ACC112 (cell line): ENCODE data around the gene ERVK3-1.

Source experiments
- H2AFZ ChIP-seq: fragments of 200-600 bp; sonication (generic); one replicate; pipeline ENCODE4 v1.6.0; 2017; ENCODE audit warnings: antibody characterized with exemption, low read length; ENCODE audit not compliant: unreplicated experiment
- H3K27ac ChIP-seq: fragments of 200-600 bp; sonication (generic); 2 replicates; pipeline ENCODE4 v1.5.1; 2014; ENCODE audit warnings: low read depth, mild to moderate bottlenecking, antibody characterized with exemption, low read length, moderate library complexity
- H3K27me3 ChIP-seq: fragments of 200-600 bp; sonication (generic); 2 replicates; pipeline ENCODE4 v1.6.1; 2014; ENCODE audit warnings: mild to moderate bottlenecking, antibody characterized with exemption, low read length, moderate library complexity, mixed read lengths; ENCODE audit not compliant: insufficient read depth
- H3K36me3 ChIP-seq: fragments of 200-600 bp; sonication (generic); 2 replicates; pipeline ENCODE4 v1.6.1; 2016; ENCODE audit warnings: mild to moderate bottlenecking, antibody characterized with exemption, low read length, moderate library complexity, mixed read lengths; ENCODE audit not compliant: insufficient read depth
- H3K4me1 ChIP-seq: fragments of 200-600 bp; sonication (generic); one replicate; pipeline ENCODE4 v1.6.1; 2016; ENCODE audit warnings: low read length, mixed read lengths; ENCODE audit not compliant: insufficient read depth, unreplicated experiment, control insufficient read depth
- H3K4me3 ChIP-seq: fragments of 200-600 bp; sonication (generic); 2 replicates; pipeline ENCODE4 v1.5.1; 2014; ENCODE audit warnings: mild to moderate bottlenecking, low read depth, low read length
- H3K79me2 ChIP-seq: fragments of 200-600 bp; sonication (generic); one replicate; pipeline ENCODE4 v1.6.0; 2016; ENCODE audit warnings: low read length; ENCODE audit not compliant: control insufficient read depth, unreplicated experiment, insufficient read depth

ERVK3-1 gene

GRCh38 chr19:58277748-58278540 lies 27.2 kb upstream of the ERVK3-1 start:
- Histone ChIP-seq H3K79me2 (peaks cover 42% of the 10 kb centered on the region), H3K27me3 (no peaks in the 10 kb centered on the region), H3K4me1 (no peaks in the 10 kb centered on the region), H3K27ac (peak overlapping the region; percentile 86), H3K4me3 (peak overlapping the region; percentile 96), H3K36me3 (peaks cover 3% of the 10 kb centered on the region), H2AFZ (peak overlapping the region; percentile 89)

- H3K4me1 ChIP-seq = no peaks in the 10 kb centered on the region
- H3K79me2 ChIP-seq = peaks cover 42% of the 10 kb centered on the region
- peaks cover 3% of the 10 kb centered on the region for H3K36me3 ChIP-seq
- H3K4me3 ChIP-seq = peak within 1 kb of the TSS; percentile 96
- no peaks in the 10 kb centered on the region for H3K27me3 ChIP-seq
- peak within 1 kb of the TSS; percentile 89 for H2AFZ ChIP-seq
- H3K27ac ChIP-seq = peak within 1 kb of the TSS; percentile 86
Measured at GRCh38 chr19:58278541-58279041, 26.6 kb upstream of the ERVK3-1 start, which contains the start of gene ZNF8. ZNF8 (plus strand) TSS chr19:58278955; CDS start chr19:58279082, 127 bp downstream.

GRCh38 chr19:58279042-58279924 lies 25.9 kb upstream of the ERVK3-1 start:
- H2AFZ ChIP-seq = peak overlapping the region; percentile 85
- H3K27ac ChIP-seq = peak overlapping the region; percentile 75
- no peaks in the 10 kb centered on the region for H3K4me1 ChIP-seq
- H3K36me3 ChIP-seq = peaks cover 2% of the 10 kb centered on the region
- peak overlapping the region; percentile 96 for H3K4me3 ChIP-seq
- peaks cover 42% of the 10 kb centered on the region for H3K79me2 ChIP-seq
- no peaks in the 10 kb centered on the region for H3K27me3 ChIP-seq

GRCh38 chr19:58279925-58280316 lies 25.3 kb upstream of the ERVK3-1 start:
- Histone ChIP-seq H3K4me1 (no peaks in the 10 kb centered on the region), H3K36me3 (no peaks in the 10 kb centered on the region), H3K79me2 (peaks cover 42% of the 10 kb centered on the region), H2AFZ (no peak overlapping the region), H3K27me3 (no peaks in the 10 kb centered on the region), H3K4me3 (peak overlapping the region; percentile 96), H3K27ac (no peak overlapping the region)

- Histone ChIP-seq H3K4me1 (no peaks in the 10 kb centered on the region), H3K79me2 (peaks cover 26% of the 10 kb centered on the region), H3K4me3 (no peak overlapping the region), H2AFZ (no peak overlapping the region), H3K27me3 (no peaks in the 10 kb centered on the region), H3K27ac (no peak overlapping the region), H3K36me3 (peaks cover 14% of the 10 kb centered on the region)
Measured at GRCh38 chr19:58284199-58284598, 21.0 kb upstream of the ERVK3-1 start.

GRCh38 chr19:58291943-58292342 lies 13.2 kb upstream of the ERVK3-1 start:
- Histone ChIP-seq H3K27me3 (no peaks in the 10 kb centered on the region), H3K79me2 (no peaks in the 10 kb centered on the region), H3K27ac (no peak overlapping the region), H3K4me1 (no peaks in the 10 kb centered on the region), H3K4me3 (no peak overlapping the region), H3K36me3 (peaks cover 63% of the 10 kb centered on the region), H2AFZ (no peak overlapping the region)

- no peak overlapping the region for H2AFZ ChIP-seq
Measured at GRCh38 chr19:58294743-58295374, 10.3 kb upstream of the ERVK3-1 start.

GRCh38 chr19:58296104-58296503 lies 9.1 kb upstream of the ERVK3-1 start:
- no peaks in the 10 kb centered on the region for H3K79me2 ChIP-seq
- H3K36me3 ChIP-seq = peaks cover 51% of the 10 kb centered on the region
- no peaks in the 10 kb centered on the region for H3K27me3 ChIP-seq
- no peak overlapping the region for H3K4me3 ChIP-seq
- H2AFZ ChIP-seq = no peak overlapping the region
- no peak overlapping the region for H3K27ac ChIP-seq
- no peaks in the 10 kb centered on the region for H3K4me1 ChIP-seq

More at GRCh38 chr19:58294743-58295374, 10.3 kb upstream of the ERVK3-1 start:
- Histone ChIP-seq H3K27me3 (no peaks in the 10 kb centered on the region), H3K36me3 (peaks cover 54% of the 10 kb centered on the region), H3K27ac (no peak overlapping the region), H3K4me1 (no peaks in the 10 kb centered on the region), H3K79me2 (no peaks in the 10 kb centered on the region), H3K4me3 (no peak overlapping the region)

GRCh38 chr19:58300620-58301019 lies 4.6 kb upstream of the ERVK3-1 start:
- no peaks in the 10 kb centered on the region for H3K4me1 ChIP-seq
- no peak overlapping the region for H2AFZ ChIP-seq
- no peaks in the 10 kb centered on the region for H3K27me3 ChIP-seq
- peaks cover 8% of the 10 kb centered on the region for H3K36me3 ChIP-seq
- H3K27ac ChIP-seq = no peak overlapping the region
- no peak overlapping the region for H3K4me3 ChIP-seq
- H3K79me2 ChIP-seq = peaks cover 4% of the 10 kb centered on the region

GRCh38 chr19:58304255-58304654 lies 922 bp upstream of the ERVK3-1 start:
- Histone ChIP-seq H3K4me1 (peaks cover 4% of the 10 kb centered on the region), H2AFZ (no peak overlapping the region), H3K79me2 (peaks cover 16% of the 10 kb centered on the region), H3K27me3 (no peaks in the 10 kb centered on the region), H3K27ac (peak overlapping the region; percentile 63), H3K4me3 (no peak overlapping the region), H3K36me3 (peaks cover 18% of the 10 kb centered on the region; the same call in 1 of the 2 replicates)
